Vagina (tissue), 2 donors: Measurements from ENCODE around the gene ALG12. TPM values are rescaled to one million over a fixed set of nuclear protein-coding genes. Genes with fewer than 3 reads are reported as not detected.

Source experiments
- DNase-seq, 2 donors: peaks; one replicate each; pipeline ENCODE4 v3.0.0-alpha.2; 2017; ENCODE audit errors: extremely low spot score in 2 of 2
- H3K27ac ChIP-seq: fragments of 200-600 bp; sonication (generic); one replicate; pipeline ENCODE4 v1.5.1; 2019
- H3K27me3 ChIP-seq: fragments of 200-600 bp; sonication (generic); one replicate; pipeline ENCODE4 v1.5.1; 2019
- H3K36me3 ChIP-seq, 2 donors: fragments of 200-600 bp; sonication (generic); one replicate each; pipeline ENCODE4 v1.5.1; 2017 to 2019
- H3K4me1 ChIP-seq: fragments of 200-600 bp; sonication (generic); one replicate; pipeline ENCODE4 v1.5.1; 2019
- H3K4me3 ChIP-seq, 2 donors: fragments of 200-600 bp; sonication (generic); 1 replicate in 1 of 2; 2 replicates in 1 of 2; pipeline ENCODE4 v1.5.1; 2016 to 2019
- H3K9me3 ChIP-seq: fragments of 200-600 bp; sonication (generic); one replicate; pipeline ENCODE4 v1.5.1; 2019
- CTCF ChIP-seq, 3 experiments: fragments of 450-650 bp in 2 of 3; fragments of 200-600 bp in 1 of 3; sonication (generic) in 1 of 3; IDR thresholded peaks; one replicate each; pipeline ENCODE4 v1.5.1; 2017 to 2019; ENCODE audit warnings: antibody characterized with exemption in 3 of 3, mild to moderate bottlenecking in 2 of 3, moderate library complexity in 2 of 3
- POLR2A ChIP-seq, 2 donors: fragments of 450-650 bp; IDR thresholded peaks; one replicate each; pipeline ENCODE4 v1.6.1; 2017; ENCODE audit warnings: antibody characterized with exemption in 2 of 2, mild to moderate bottlenecking in 2 of 2, moderate library complexity in 2 of 2
- POLR2AphosphoS5 ChIP-seq, 2 donors: sonication (generic); formaldehyde crosslinking; IDR thresholded peaks; one replicate each; pipeline ENCODE4 v1.9.0; 2017; ENCODE audit warnings: antibody characterized with exemption in 2 of 2, mild to moderate bottlenecking in 2 of 2, low read depth in 1 of 2; ENCODE audit not compliant: insufficient read depth in 1 of 2
- intact Hi-C: fragments of 100-400 bp; cut with DNase I; formaldehyde crosslinking; loops from one replicate; pipeline ENCODE4 v1.15.1; 2023
- total RNA-seq: library from RNA; depleted of rRNA; stranded (reverse); fragments of >200 nt; gene quantifications from one replicate; pipeline ENCODE4 v1.2.3, GENCODE V29; 2016

ALG12 gene
- total RNA-seq, 1 donor from 2014 or later: 21.4 TPM

DNA sequence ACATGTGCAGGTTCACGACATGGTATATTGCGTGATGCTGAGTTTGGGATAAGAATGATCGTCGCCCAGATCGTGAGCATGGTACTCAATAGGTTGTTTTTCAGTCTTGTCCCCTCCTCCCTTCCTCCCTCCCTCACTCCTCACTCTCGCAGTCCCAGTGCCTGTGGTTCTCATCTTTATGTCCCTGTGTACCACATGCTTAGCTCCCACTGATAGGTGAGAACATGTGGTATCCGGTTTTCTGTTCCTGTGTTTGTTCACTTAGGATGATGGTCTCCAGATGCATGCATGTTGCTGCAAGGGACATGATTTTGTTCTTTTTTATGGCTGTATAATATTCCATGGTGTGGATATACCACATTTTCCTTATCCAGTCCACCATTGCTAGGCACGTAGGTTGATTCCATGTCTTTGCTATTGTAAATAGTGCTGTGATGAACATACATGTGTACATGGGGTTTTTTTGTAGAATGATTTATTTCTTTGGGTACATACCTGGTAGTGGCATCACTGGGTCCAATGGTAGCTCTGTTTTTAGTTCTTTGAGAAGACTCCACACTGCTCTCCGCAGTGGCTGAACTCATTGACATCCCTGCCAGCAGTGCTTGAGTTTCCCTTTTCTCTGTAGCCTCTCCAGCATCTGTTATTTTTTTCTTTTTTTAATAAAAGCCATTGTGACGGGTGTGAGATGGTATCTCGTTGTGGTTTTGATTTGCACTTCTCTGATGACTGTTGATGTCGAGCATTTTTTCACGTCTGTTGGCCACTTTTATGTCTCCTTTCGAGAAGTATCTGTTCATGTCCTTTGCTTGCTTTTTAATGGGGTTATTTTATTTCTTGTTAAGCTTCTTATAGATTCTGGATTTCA, 48.2 kb downstream of the ALG12 start:
- intact Hi-C loops: no loop called here
- H3K27me3 ChIP-seq: no peaks in the 10 kb centered on the region
- no peak overlapping the region for H3K27ac ChIP-seq
- H3K4me1 ChIP-seq: no peaks in the 10 kb centered on the region
- peaks cover 9% of the 10 kb centered on the region for H3K9me3 ChIP-seq
- no peak overlapping the region for H3K4me3 ChIP-seq
- H3K36me3 ChIP-seq: peaks cover 0 to 13% of the 10 kb centered on the region in 2 donors
- no peak for TF ChIP-seq POLR2AphosphoS5 (IDR thresholded peaks at IDR 0.05; ENCODE audit: insufficient read depth in 1 of 2, low read depth in 1 of 2)
- no peak for TF ChIP-seq POLR2A (IDR thresholded peaks at IDR 0.05)
- no peak for TF ChIP-seq CTCF (IDR thresholded peaks at IDR 0.05)
- DNase-seq: no peak

GRCh38 chr22:49869086-49869830, 49.0 kb downstream of the ALG12 start:
- H3K9me3 ChIP-seq: peaks cover 9% of the 10 kb centered on the region
- intact Hi-C loops: no loop called here
- H3K27me3 ChIP-seq: no peaks in the 10 kb centered on the region
- no peak overlapping the region for H3K27ac ChIP-seq
- no peak for DNase-seq
- peaks cover 0 to 13% of the 10 kb centered on the region in 2 donors for H3K36me3 ChIP-seq
- TF ChIP-seq CTCF (IDR thresholded peaks at IDR 0.05) (no peak), POLR2A (IDR thresholded peaks at IDR 0.05) (no peak), POLR2AphosphoS5 (IDR thresholded peaks at IDR 0.05; ENCODE audit: insufficient read depth in 1 of 2, low read depth in 1 of 2) (no peak)
- H3K4me1 ChIP-seq: no peaks in the 10 kb centered on the region
- H3K4me3 ChIP-seq: no peak overlapping the region

- H3K27me3 ChIP-seq: no peaks in the 10 kb centered on the region
- no peaks in the 10 kb centered on the region for H3K4me1 ChIP-seq
- DNase-seq: no peak
- no peak overlapping the region for H3K27ac ChIP-seq
- peak in 1 of 2 donors; percentile 30 for TF ChIP-seq POLR2AphosphoS5 (IDR thresholded peaks at IDR 0.05; ENCODE audit: insufficient read depth in 1 of 2, low read depth in 1 of 2)
- TF ChIP-seq POLR2A (IDR thresholded peaks at IDR 0.05): no peak
- peaks cover 9% of the 10 kb centered on the region for H3K9me3 ChIP-seq
- intact Hi-C loops: no loop called here
- peaks cover 0 to 13% of the 10 kb centered on the region in 2 donors for H3K36me3 ChIP-seq
- H3K4me3 ChIP-seq: no peak overlapping the region
Measured at GRCh38 chr22:49867303-49868265, 50.7 kb downstream of the ALG12 start.

DNA sequence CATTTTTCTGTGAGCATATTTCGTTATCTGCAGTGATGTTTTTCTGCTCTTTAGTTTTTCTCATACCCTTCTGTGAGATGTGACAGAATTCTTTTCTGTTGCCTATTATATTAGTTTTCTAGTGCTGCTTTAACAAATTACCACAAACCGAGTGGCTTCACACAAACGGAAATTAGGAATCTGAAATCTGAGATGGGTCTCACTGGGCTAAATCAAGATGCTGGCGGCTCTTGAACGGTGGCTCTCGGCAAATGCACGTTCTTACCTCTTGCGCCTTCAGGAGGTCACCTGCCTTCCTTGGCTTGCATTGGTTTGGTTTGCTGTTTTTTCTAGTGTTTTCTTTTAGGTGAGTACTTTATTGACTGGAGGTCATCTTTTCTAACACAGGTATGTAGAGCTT, 51.6 kb downstream of the ALG12 start:
- Histone ChIP-seq H3K27ac (no peak overlapping the region), H3K36me3 (peaks cover 0 to 13% of the 10 kb centered on the region in 2 donors), H3K4me3 (no peak overlapping the region), H3K9me3 (peaks cover 9% of the 10 kb centered on the region), H3K27me3 (no peaks in the 10 kb centered on the region), H3K4me1 (no peaks in the 10 kb centered on the region)
- DNase-seq: no peak
- TF ChIP-seq CTCF (IDR thresholded peaks at IDR 0.05) (no peak), POLR2A (IDR thresholded peaks at IDR 0.05) (no peak), POLR2AphosphoS5 (IDR thresholded peaks at IDR 0.05; ENCODE audit: insufficient read depth in 1 of 2, low read depth in 1 of 2) (no peak)
- intact Hi-C loops: no loop called here

- H3K4me1 ChIP-seq: no peaks in the 10 kb centered on the region
- H3K27ac ChIP-seq: no peak overlapping the region
- no peak for TF ChIP-seq POLR2A (IDR thresholded peaks at IDR 0.05)
- TF ChIP-seq POLR2AphosphoS5 (IDR thresholded peaks at IDR 0.05; ENCODE audit: insufficient read depth in 1 of 2, low read depth in 1 of 2): no peak
- TF ChIP-seq CTCF (IDR thresholded peaks at IDR 0.05): no peak
- intact Hi-C loops: no loop called here
- no peak overlapping the region for H3K4me3 ChIP-seq
- no peaks in the 10 kb centered on the region for H3K27me3 ChIP-seq
- peaks cover 0 to 13% of the 10 kb centered on the region in 2 donors for H3K36me3 ChIP-seq
- DNase-seq: no peak
- H3K9me3 ChIP-seq: peaks cover 9% of the 10 kb centered on the region
Measured at GRCh38 chr22:49866134-49866533, 52.1 kb downstream of the ALG12 start.
